Progenitor cell of endocrine pancreas (in vitro differentiated cells): ENCODE results near the gene RAMAC. TPM values are rescaled to one million over a fixed set of nuclear protein-coding genes. Genes with fewer than 3 reads are reported as not detected.

Source experiments
- DNase-seq: peaks from one replicate; pipeline ENCODE4 v3.0.0; 2021; ENCODE audit warnings: low spot score; ENCODE audit not compliant: unreplicated experiment
- H3K27ac Mint-ChIP-seq: 2 replicates; pipeline ENCODE4 v1.8.0; 2021; ENCODE audit warnings: mild to moderate bottlenecking, moderate library complexity, mixed read lengths
- H3K27me3 Mint-ChIP-seq: 2 replicates; pipeline ENCODE4 v1.8.0; 2021; ENCODE audit warnings: mixed read lengths
- H3K36me3 Mint-ChIP-seq: 2 replicates; pipeline ENCODE4 v1.8.0; 2022; ENCODE audit warnings: mixed read lengths; ENCODE audit not compliant: insufficient read depth
- H3K4me1 Mint-ChIP-seq: 2 replicates; pipeline ENCODE4 v1.8.0; 2021; ENCODE audit warnings: low read depth, mixed read lengths
- H3K4me3 Mint-ChIP-seq: 2 replicates; pipeline ENCODE4 v1.8.0; 2021; ENCODE audit warnings: low read depth, mild to moderate bottlenecking, moderate library complexity, mixed read lengths
- H3K9me3 Mint-ChIP-seq: 2 replicates; pipeline ENCODE4 v1.8.0; 2021; ENCODE audit warnings: low read depth, mixed read lengths
- CTCF ChIP-seq: fragments of 200-600 bp; sonication (generic); IDR thresholded peaks from one replicate; pipeline ENCODE4 v1.5.0; 2021; ENCODE audit warnings: antibody characterized with exemption, mild to moderate bottlenecking; ENCODE audit not compliant: unreplicated experiment
- total RNA-seq: library from RNA; stranded (reverse); gene quantifications from 2 replicates; pipeline ENCODE4 v1.2.1, GENCODE V29; 2021

Gene RAMAC
- total RNA-seq, 1 donor from 2014 or later = 32.8 TPM

GRCh38 chr15:82950295-82950694, 35.7 kb upstream of the RAMAC start:
- H3K4me3 Mint-ChIP-seq = no peak overlapping the region
- H3K4me1 Mint-ChIP-seq = peaks cover 2% of the 10 kb centered on the region
- H3K36me3 Mint-ChIP-seq = peaks cover 1% of the 10 kb centered on the region
- H3K27ac Mint-ChIP-seq = no peak overlapping the region
- H3K27me3 Mint-ChIP-seq = peaks cover 8% of the 10 kb centered on the region
- TF ChIP-seq CTCF = no peak
- H3K9me3 Mint-ChIP-seq = no peaks in the 10 kb centered on the region
- DNase-seq = no peak

- no peaks in the 10 kb centered on the region for H3K9me3 Mint-ChIP-seq
- H3K27ac Mint-ChIP-seq = no peak overlapping the region
- H3K4me3 Mint-ChIP-seq = no peak overlapping the region
- no peak for TF ChIP-seq CTCF
- H3K36me3 Mint-ChIP-seq = peaks cover 1% of the 10 kb centered on the region
- H3K27me3 Mint-ChIP-seq = peaks cover 8% of the 10 kb centered on the region
- DNase-seq = no peak
- H3K4me1 Mint-ChIP-seq = peaks cover 2% of the 10 kb centered on the region
These were observed 35.2 kb upstream of the RAMAC start for GRCh38 chr15:82950746-82951370.

GRCh38 chr15:82951472-82952157, 34.4 kb upstream of the RAMAC start:
- Mint-ChIP-seq H3K9me3 (no peaks in the 10 kb centered on the region), H3K27me3 (peaks cover 5% of the 10 kb centered on the region)
- no peak for DNase-seq

GRCh38 chr15:82952158-82953081, 33.6 kb upstream of the RAMAC start, which contains the start of gene HOMER2:
Gene HOMER2, minus strand, starts transcription at chr15:82952720. Its CDS starts 185 bp downstream, at chr15:82952535.
- DNase-seq = peak; percentile 20
- peaks cover 2% of the 10 kb centered on the region for H3K4me1 Mint-ChIP-seq
- H3K27me3 Mint-ChIP-seq = peaks cover 5% of the 10 kb centered on the region
- H3K4me3 Mint-ChIP-seq = peak within 1 kb of the TSS; percentile 68
- no peaks in the 10 kb centered on the region for H3K9me3 Mint-ChIP-seq
- no peak for TF ChIP-seq CTCF
- no peak within 1 kb of the TSS for H3K27ac Mint-ChIP-seq
- peaks cover 1% of the 10 kb centered on the region for H3K36me3 Mint-ChIP-seq

More at GRCh38 chr15:82951472-82952157, 34.4 kb upstream of the RAMAC start:
- Mint-ChIP-seq H3K27ac (no peak overlapping the region), H3K4me1 (peaks cover 2% of the 10 kb centered on the region), H3K4me3 (no peak overlapping the region), H3K36me3 (peaks cover 1% of the 10 kb centered on the region)
- no peak for TF ChIP-seq CTCF

- peak overlapping the region; percentile 9 for H3K27ac Mint-ChIP-seq
- H3K36me3 Mint-ChIP-seq = no peaks in the 10 kb centered on the region
- no peaks in the 10 kb centered on the region for H3K27me3 Mint-ChIP-seq
These were observed 27.4 kb upstream of the RAMAC start for GRCh38 chr15:82958638-82959037.

More at GRCh38 chr15:82958638-82959037, 27.4 kb upstream of the RAMAC start:
- no peak for TF ChIP-seq CTCF
- DNase-seq = no peak
- Mint-ChIP-seq H3K4me1 (peaks cover 2% of the 10 kb centered on the region), H3K4me3 (no peak overlapping the region), H3K9me3 (no peaks in the 10 kb centered on the region)
